ENCODE results near the gene AFAP1. TPM values are rescaled to one million over a fixed set of nuclear protein-coding genes. Genes with fewer than 3 reads are reported as not detected.
A peak's percentile ranks its signal among the peaks of the same experiment; 100 is the strongest.

Gene AFAP1
- total RNA-seq, 2 donors from 2014 or later: 18.2 to 22.5 TPM

DNA sequence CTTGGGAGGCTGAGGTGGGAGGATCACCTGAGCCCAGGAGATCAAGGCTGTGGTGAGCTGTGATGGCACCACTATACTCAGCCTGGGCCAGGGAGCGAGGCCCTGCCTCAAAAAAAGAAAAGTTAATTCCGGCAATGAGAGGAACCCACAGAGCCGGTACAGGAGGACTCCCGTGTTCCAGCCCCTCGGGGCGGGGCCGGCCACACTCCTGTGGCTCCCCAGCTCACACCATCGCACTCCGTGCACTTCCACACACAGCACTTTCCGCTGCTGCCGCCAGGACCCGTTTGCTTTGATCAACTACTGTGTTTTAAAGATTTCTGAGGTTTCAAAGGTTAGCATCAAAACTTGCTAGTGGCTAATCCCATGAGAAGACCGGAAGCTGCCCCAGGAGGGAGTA lies 171.7 kb downstream of the AFAP1 start:
- WGBS, 2 experiments (ENCODE audit: insufficient coverage in 1 of 2, insufficient read length in 1 of 2): 90 to 94% methylated on average over 11 to 13 of the region's 13 CpGs

DNA sequence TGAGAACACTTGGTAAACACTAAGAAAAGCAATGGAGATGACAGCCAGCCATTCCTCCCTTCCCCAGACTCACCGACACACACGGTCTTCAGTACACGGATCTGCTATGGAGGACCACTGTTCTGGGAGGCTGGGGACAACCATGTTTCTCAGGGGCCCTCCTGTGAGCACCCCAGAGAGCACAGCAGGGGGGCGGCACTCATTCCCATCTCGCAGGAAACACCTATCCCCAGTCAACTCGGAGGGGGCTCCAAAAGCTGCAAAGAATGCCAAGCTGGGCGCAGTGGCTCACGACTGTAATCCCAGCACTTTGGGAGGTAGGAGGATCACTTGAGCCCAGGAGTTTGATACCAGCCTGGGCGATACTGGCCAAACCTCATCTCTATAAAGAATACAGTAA lies 172.1 kb downstream of the AFAP1 start:
- H3K36me3 Mint-ChIP-seq (ENCODE audit: low read depth): peaks cover 41% of the 10 kb centered on the region
- H3K9me3 ChIP-seq (ENCODE audit: control insufficient read depth, low read length): no peaks in the 10 kb centered on the region
- H3K4me3 Mint-ChIP-seq: no peak overlapping the region
- H3K9ac ChIP-seq (ENCODE audit: extremely low read depth, low read length, poor library complexity, severe bottlenecking): no peak overlapping the region
- H3K9me3 Mint-ChIP-seq: no peaks in the 10 kb centered on the region
- no peaks in the 10 kb centered on the region for H3K4me1 Mint-ChIP-seq
- no peaks in the 10 kb centered on the region for H3K27me3 Mint-ChIP-seq (ENCODE audit: insufficient read depth)
- H3K27me3 ChIP-seq (ENCODE audit: control insufficient read depth, insufficient read depth, low read length, poor library complexity, severe bottlenecking): no peaks in the 10 kb centered on the region
- no peak overlapping the region for H3K4me3 ChIP-seq (ENCODE audit: low read length)
- H3K4me1 ChIP-seq (ENCODE audit: control insufficient read depth, insufficient read depth, low read length): no peaks in the 10 kb centered on the region
- DNase-seq: no peak
- H3K27ac ChIP-seq (ENCODE audit: low read depth, low read length): no peak overlapping the region
- peaks cover 42% of the 10 kb centered on the region for H3K36me3 ChIP-seq (ENCODE audit: control insufficient read depth, insufficient read depth, low read length)
- peak overlapping the region; percentile 21 for H3K27ac Mint-ChIP-seq
- WGBS, 2 experiments (ENCODE audit: insufficient coverage in 1 of 2, insufficient read length in 1 of 2): 91 to 95% methylated on average over 5 to 9 of the region's 9 CpGs
- TF ChIP-seq, protein P1, sequence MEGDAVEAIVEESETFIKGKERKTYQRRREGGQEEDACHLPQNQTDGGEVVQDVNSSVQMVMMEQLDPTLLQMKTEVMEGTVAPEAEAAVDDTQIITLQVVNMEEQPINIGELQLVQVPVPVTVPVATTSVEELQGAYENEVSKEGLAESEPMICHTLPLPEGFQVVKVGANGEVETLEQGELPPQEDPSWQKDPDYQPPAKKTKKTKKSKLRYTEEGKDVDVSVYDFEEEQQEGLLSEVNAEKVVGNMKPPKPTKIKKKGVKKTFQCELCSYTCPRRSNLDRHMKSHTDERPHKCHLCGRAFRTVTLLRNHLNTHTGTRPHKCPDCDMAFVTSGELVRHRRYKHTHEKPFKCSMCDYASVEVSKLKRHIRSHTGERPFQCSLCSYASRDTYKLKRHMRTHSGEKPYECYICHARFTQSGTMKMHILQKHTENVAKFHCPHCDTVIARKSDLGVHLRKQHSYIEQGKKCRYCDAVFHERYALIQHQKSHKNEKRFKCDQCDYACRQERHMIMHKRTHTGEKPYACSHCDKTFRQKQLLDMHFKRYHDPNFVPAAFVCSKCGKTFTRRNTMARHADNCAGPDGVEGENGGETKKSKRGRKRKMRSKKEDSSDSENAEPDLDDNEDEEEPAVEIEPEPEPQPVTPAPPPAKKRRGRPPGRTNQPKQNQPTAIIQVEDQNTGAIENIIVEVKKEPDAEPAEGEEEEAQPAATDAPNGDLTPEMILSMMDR (conservative IDR thresholded peaks at IDR 0.05): no peak

More for the DNA sequence above, 171.7 kb downstream of the AFAP1 start:
- Histone ChIP-seq H3K36me3 (ENCODE audit: control insufficient read depth, insufficient read depth, low read length) (peaks cover 46% of the 10 kb centered on the region), H3K4me3 (ENCODE audit: low read length) (no peak overlapping the region), H3K27me3 (ENCODE audit: control insufficient read depth, insufficient read depth, low read length, poor library complexity, severe bottlenecking) (no peaks in the 10 kb centered on the region), H3K9ac (ENCODE audit: extremely low read depth, low read length, poor library complexity, severe bottlenecking) (no peak overlapping the region), H3K9me3 (ENCODE audit: control insufficient read depth, low read length) (no peaks in the 10 kb centered on the region), H3K27ac (ENCODE audit: low read depth, low read length) (no peak overlapping the region), H3K4me1 (ENCODE audit: control insufficient read depth, insufficient read depth, low read length) (no peaks in the 10 kb centered on the region)
- Mint-ChIP-seq H3K4me1 (no peaks in the 10 kb centered on the region), H3K27ac (peak overlapping the region; percentile 39), H3K27me3 (ENCODE audit: insufficient read depth) (no peaks in the 10 kb centered on the region), H3K36me3 (ENCODE audit: low read depth) (peaks cover 44% of the 10 kb centered on the region), H3K9me3 (no peaks in the 10 kb centered on the region), H3K4me3 (no peak overlapping the region)
- no peak for DNase-seq
- TF ChIP-seq, protein P1 (conservative IDR thresholded peaks at IDR 0.05): no peak

DNA sequence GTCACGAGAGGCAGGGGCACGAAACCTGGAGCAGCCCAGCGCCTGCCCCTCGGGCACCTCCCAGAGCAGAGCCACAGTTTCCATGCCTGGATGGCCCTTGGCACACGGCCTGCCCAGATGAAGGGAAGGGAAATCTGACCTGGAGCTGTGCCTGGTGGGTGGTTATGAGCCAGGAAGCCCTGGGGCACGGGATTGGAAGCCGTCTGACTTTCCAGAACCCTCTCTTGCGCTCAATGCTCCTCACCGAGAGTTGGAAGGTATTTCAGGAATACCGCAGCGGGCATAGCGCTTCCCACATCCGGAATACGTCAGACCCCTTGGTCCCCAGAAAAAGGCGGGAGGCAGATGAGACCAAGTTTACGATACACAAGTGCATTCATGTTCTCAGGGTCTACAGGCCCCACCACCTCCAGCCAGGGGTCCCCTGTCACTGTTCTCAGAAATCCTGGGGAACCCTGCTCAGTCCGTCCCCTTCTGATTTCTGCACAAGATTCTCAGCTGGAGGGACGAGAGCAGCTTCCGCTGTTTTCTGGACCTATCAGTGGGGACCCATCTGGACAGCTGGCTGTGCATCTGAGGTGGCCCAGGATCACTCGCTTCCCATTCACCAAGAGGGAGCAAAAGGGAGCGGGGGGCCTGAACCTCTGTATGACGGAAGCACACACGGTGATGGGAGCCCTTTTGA lies 172.9 kb downstream of the AFAP1 start:
- H3K4me1 Mint-ChIP-seq: no peaks in the 10 kb centered on the region
- peaks cover 35% of the 10 kb centered on the region for H3K36me3 Mint-ChIP-seq (ENCODE audit: low read depth)
- H3K27ac ChIP-seq (ENCODE audit: low read depth, low read length): no peak overlapping the region
- no peaks in the 10 kb centered on the region for H3K9me3 Mint-ChIP-seq
- H3K9ac ChIP-seq (ENCODE audit: extremely low read depth, low read length, poor library complexity, severe bottlenecking): no peak overlapping the region
- no peaks in the 10 kb centered on the region for H3K27me3 ChIP-seq (ENCODE audit: control insufficient read depth, insufficient read depth, low read length, poor library complexity, severe bottlenecking)
- peaks cover 36% of the 10 kb centered on the region for H3K36me3 ChIP-seq (ENCODE audit: control insufficient read depth, insufficient read depth, low read length)
- no peak overlapping the region for H3K4me3 ChIP-seq (ENCODE audit: low read length)
- TF ChIP-seq, protein P1 (conservative IDR thresholded peaks at IDR 0.05): no peak
- no peaks in the 10 kb centered on the region for H3K4me1 ChIP-seq (ENCODE audit: control insufficient read depth, insufficient read depth, low read length)
- H3K27ac Mint-ChIP-seq: no peak overlapping the region
- no peak for DNase-seq
- 94 to 96% methylated on average over 15 to 23 of the region's 23 CpGs for WGBS, 2 experiments (ENCODE audit: insufficient coverage in 1 of 2, insufficient read length in 1 of 2)
- H3K4me3 Mint-ChIP-seq: no peak overlapping the region
- no peaks in the 10 kb centered on the region for H3K27me3 Mint-ChIP-seq (ENCODE audit: insufficient read depth)
- no peaks in the 10 kb centered on the region for H3K9me3 ChIP-seq (ENCODE audit: control insufficient read depth, low read length)
